ENCODE data around the gene SETD1B.

DNA sequence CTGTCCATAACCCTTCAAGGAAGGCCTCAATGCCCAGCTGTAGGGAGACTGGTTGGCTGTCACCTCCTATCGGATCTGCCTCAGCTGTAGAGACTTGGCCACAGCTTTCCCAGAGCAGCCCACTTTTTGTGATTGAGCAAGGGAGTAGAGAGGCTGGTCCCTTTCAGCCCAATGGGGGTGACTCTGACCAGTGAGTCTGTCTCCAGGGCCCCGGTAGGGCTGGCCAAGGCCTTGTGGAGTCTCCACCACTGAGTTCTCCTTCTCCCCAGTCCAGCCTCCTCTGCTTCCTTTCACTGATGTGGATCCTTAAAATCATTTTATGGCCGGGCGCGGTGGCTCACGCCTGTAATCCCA, 69.4 kb downstream of the SETD1B start:
- TF ChIP-seq, protein P1, sequence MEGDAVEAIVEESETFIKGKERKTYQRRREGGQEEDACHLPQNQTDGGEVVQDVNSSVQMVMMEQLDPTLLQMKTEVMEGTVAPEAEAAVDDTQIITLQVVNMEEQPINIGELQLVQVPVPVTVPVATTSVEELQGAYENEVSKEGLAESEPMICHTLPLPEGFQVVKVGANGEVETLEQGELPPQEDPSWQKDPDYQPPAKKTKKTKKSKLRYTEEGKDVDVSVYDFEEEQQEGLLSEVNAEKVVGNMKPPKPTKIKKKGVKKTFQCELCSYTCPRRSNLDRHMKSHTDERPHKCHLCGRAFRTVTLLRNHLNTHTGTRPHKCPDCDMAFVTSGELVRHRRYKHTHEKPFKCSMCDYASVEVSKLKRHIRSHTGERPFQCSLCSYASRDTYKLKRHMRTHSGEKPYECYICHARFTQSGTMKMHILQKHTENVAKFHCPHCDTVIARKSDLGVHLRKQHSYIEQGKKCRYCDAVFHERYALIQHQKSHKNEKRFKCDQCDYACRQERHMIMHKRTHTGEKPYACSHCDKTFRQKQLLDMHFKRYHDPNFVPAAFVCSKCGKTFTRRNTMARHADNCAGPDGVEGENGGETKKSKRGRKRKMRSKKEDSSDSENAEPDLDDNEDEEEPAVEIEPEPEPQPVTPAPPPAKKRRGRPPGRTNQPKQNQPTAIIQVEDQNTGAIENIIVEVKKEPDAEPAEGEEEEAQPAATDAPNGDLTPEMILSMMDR (IDR thresholded peaks at IDR 0.05; ENCODE audit: poor library complexity): no peak
- TF ChIP-seq EZH2phosphoT487 (IDR thresholded peaks at IDR 0.05; ENCODE audit: low read depth, severe bottlenecking, unreplicated experiment): no peak
- TF ChIP-seq EZH2 (IDR thresholded peaks at IDR 0.05; ENCODE audit: borderline replicate concordance): no peak
